Mammary epithelial cell (primary cell): ENCODE measurements around the gene HRK.

Experiments
- CTCF ChIP-seq, 2 donors: IDR thresholded peaks in 1 of 2; conservative IDR thresholded peaks in 1 of 2; 2 replicates each; pipeline ENCODE4 v1.5.1; 2011 to 2012; ENCODE audit warnings: inconsistent platforms in 2 of 2, low read length in 2 of 2, mild to moderate bottlenecking in 2 of 2, control low read depth in 1 of 2, low read depth in 1 of 2; ENCODE audit not compliant: insufficient read depth in 1 of 2; ENCODE audit errors: extremely low read depth in 1 of 2
- EZH2 ChIP-seq: IDR thresholded peaks from 2 replicates; pipeline ENCODE4 v1.6.1; 2012; ENCODE audit warnings: low read length, inconsistent platforms, borderline replicate concordance

GRCh38 chr12:116852303-116852702, 28.9 kb downstream of the HRK start:
- no peak for TF ChIP-seq CTCF (conservative IDR thresholded peaks at IDR 0.05 in 1 of 2, IDR thresholded peaks at IDR 0.05 in 1 of 2; ENCODE audit: extremely low read depth in 1 of 2, insufficient read depth in 1 of 2, low read depth in 1 of 2, low read length in 2 of 2)
- TF ChIP-seq EZH2 = no peak
